Stimulated activated CD8-positive, alpha-beta memory T cell treated with anti-CD3 and anti-CD28 coated beads, Interleukin-7, amount 100 ng/mL, for 48 hours (primary cell): Measurements from ENCODE around the gene GPX1.
"Not testable (repeated sequence)": the region's sequence is repeated elsewhere in the genome, so short reads cannot be mapped to it uniquely, and the experiment has no call there.

Experiments
- DNase-seq, 2 donors: peaks; one replicate each; pipeline ENCODE4 v3.0.0-alpha.2; 2020; ENCODE audit warnings: low read depth in 1 of 2; ENCODE audit errors: extremely low read depth in 1 of 2

Gene GPX1

GRCh38 chr3:49358217-49358883 lies at the start of gene GPX1:
GPX1 (minus strand) TSS chr3:49358353; CDS start chr3:49358278, 75 bp downstream.
- DNase-seq: peak; percentile 78 to 88

GRCh38 chr3:49406571-49407565 lies 48.7 kb upstream of the GPX1 start:
- no peak for DNase-seq

GRCh38 chr3:49405570-49405969 lies 47.4 kb upstream of the GPX1 start:
- not testable (repeated sequence) for DNase-seq

DNA sequence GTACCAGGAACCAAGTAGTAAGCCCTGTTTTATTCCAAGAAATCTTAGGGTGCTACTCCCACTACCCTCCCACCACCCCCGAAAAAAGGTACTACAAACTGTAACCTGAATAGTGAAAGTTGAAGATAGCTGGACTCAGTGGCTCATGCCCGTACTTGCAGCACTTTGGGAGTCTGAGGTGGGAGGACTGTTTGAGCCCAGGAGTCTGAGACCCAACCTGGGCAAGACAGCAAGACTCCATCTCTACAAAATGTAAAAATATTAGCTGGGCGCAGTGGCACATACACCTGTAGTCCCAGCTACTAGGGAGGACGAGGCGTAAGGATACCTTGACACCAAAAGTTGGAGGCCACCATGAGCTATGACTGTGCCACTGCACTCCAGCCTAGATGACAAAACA lies 45.7 kb upstream of the GPX1 start:
- DNase-seq: no peak

GRCh38 chr3:49401766-49402165 lies 43.6 kb upstream of the GPX1 start:
- no peak for DNase-seq

DNA sequence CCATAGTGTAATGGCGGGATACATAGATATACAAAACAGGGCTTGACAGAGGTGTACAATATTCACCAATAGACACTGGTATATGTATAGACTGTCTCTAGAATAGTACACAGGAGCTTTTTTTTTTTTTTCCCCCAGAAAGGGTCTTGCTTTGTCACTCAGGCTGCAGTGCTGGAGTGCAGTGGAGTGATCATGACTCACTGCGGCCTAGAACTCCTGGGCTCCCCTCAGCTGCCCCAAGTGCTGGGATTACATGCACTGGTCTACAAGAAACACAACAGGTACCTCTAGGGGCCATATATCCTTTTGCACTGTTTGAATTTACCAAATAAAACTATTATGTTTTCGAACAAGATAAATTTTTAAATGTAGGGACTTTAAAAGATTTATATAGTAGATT lies 41.3 kb upstream of the GPX1 start:
- DNase-seq: no peak

DNA sequence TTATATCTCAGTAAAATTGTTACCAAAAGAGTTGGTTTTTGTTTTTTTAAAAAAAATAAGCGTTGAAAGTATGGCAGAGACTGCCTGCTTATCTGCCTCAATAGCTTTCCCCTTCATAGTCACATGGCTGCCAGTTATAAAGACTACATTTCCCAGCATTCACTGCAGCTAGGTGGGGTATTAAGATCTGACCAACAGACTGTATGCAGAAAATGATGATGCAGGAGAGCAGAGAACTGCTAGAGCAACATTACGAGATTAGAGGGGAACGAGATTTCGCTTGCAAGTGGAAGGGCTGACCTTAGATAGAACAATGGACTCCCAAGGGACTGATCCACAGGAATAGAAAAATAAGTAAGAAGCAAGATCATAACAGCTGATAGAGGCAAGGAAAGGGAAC lies 39.3 kb upstream of the GPX1 start:
- DNase-seq: no peak

GRCh38 chr3:49391310-49391709 lies 33.2 kb upstream of the GPX1 start:
- DNase-seq: not testable (repeated sequence)

- DNase-seq: no peak
Measured at GRCh38 chr3:49389297-49389696, 31.1 kb upstream of the GPX1 start.

- DNase-seq: no peak
Measured at GRCh38 chr3:49388289-49388820, 30.2 kb upstream of the GPX1 start.

GRCh38 chr3:49387721-49388120 lies 29.6 kb upstream of the GPX1 start:
- DNase-seq: no peak

GRCh38 chr3:49386056-49386756 lies 28.1 kb upstream of the GPX1 start:
- no peak for DNase-seq

GRCh38 chr3:49385617-49386016 lies 27.5 kb upstream of the GPX1 start:
- DNase-seq: no peak

GRCh38 chr3:49383387-49383786 lies 25.2 kb upstream of the GPX1 start:
- DNase-seq: no peak

GRCh38 chr3:49378249-49378895 lies 20.2 kb upstream of the GPX1 start:
- no peak for DNase-seq

GRCh38 chr3:49377483-49377882 lies 19.3 kb upstream of the GPX1 start:
- peak; percentile 37 to 73 for DNase-seq

DNA sequence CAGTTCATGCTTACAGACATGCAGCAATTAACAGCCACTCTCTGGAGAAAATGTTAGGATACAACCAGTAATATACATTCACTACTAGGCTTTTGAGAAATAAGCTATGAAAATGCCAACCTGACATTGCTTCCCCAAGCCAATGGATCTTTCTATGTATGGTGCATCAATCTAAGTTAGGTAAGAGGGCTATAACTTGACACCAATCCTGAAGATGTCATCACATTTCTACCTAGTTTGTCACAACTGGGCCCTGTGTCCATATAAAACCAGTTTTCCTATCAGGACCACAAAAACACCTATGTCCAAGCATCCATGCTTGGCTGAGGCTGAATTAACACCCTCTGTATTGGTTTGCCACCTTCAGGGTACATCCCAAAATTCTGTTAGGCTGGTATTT lies 13.8 kb upstream of the GPX1 start:
- DNase-seq: no peak

- DNase-seq: no peak
Measured at GRCh38 chr3:49370585-49371290, 12.6 kb upstream of the GPX1 start.

GRCh38 chr3:49362561-49362960 lies 4.4 kb upstream of the GPX1 start:
- no peak for DNase-seq

GRCh38 chr3:49359623-49360022 lies 1.5 kb upstream of the GPX1 start:
- no peak for DNase-seq
